Measurements from ENCODE around the gene XPO5.
A peak's percentile ranks its signal among the peaks of the same experiment; 100 is the strongest.
"Not testable (repeated sequence)": the region's sequence is repeated elsewhere in the genome, so short reads cannot be mapped to it uniquely, and the experiment has no call there.

Gene XPO5

GRCh38 chr6:43498291-43498690 is 77.5 kb downstream of the XPO5 start:
- DNase-seq (ENCODE audit: low read depth in 3 of 3), result not testable (repeated sequence)

DNA sequence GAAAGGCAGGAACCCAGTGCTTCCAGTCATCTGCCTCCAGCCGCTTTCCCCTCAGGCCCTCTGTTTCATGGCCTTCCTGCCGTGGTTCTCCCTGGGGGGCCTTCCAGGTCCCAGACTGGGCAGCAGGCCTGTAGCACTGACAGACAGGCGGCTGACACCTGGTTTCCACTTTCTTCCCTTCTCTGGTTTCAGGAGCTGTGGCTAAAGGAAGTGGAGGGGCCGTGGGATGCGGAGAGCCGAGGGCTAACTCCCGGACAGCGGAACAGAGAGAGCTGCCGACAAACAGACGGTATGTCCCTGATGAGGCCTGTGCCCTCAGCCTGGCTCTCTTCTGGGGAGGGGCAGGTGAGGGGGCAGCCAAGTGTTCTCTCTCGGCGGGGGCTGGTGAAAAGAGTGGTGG is 78.1 kb downstream of the XPO5 start:
- no peak for DNase-seq (ENCODE audit: low read depth in 3 of 3)

GRCh38 chr6:43497129-43497396 is 78.8 kb downstream of the XPO5 start:
- DNase-seq (ENCODE audit: low read depth in 3 of 3), result no peak

DNA sequence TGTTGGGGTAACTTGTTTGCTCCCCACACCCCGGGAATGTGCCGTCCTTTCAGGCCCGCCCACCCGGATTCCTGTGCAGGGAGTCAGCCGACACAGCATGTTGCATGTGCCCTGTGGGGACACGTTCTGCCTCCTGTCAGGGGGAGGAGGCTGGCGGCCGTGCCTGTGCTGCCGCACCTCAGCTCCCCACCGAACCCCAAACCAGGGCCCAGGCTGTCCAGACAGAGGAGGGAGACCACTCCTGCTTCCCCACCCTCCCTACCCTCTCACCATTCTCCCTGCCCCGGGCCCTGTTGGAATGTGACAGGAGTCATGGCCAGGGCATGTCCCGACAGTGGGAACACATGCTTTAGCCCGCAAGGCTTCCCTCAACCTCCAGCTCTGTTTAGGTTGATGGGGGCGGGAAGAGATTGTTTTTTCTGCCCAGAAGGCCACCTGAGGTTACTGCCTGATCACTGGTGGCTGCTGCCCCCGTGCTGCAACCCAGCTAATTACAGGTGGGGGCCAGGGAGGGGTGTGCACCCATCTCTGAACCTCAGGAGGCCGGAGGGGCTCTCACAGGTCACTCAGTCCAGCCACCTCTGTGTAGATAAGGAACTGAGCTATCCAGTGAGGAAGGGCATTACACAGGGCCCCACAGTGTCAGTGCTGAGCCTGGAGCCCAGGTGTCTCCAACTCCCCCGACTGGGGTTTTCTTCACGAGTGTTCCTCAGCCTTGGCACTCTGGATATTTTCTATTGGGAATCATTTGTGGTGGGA is 79.3 kb downstream of the XPO5 start:
- no peak for DNase-seq (ENCODE audit: low read depth in 3 of 3)

- no peak for DNase-seq (ENCODE audit: low read depth in 3 of 3)
These were observed 80.4 kb downstream of the XPO5 start for GRCh38 chr6:43495409-43495941.

- DNase-seq (ENCODE audit: low read depth in 3 of 3), result no peak
These were observed 81.1 kb downstream of the XPO5 start for GRCh38 chr6:43494766-43495165.

DNA sequence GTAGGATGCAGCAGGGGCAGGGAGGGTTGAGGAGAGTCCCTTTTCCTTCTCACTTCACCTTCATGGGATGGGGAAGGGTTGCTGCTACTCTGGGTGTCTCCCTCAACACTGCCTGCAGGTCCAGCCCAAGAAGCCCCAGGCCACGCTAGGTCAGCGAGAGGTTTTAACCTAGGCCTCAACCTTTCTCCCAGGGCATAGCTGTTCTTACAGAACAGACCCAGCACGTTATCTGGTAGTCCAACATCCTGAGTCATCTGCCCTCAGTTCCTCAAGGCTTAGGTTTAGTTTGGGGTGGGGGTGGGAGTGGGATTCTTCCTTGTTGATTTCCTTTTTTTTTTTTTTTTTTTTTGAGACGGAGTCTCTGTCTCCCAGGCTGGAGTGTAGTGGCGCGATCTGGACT is 81.5 kb downstream of the XPO5 start:
- DNase-seq (ENCODE audit: low read depth in 3 of 3), result no peak

DNA sequence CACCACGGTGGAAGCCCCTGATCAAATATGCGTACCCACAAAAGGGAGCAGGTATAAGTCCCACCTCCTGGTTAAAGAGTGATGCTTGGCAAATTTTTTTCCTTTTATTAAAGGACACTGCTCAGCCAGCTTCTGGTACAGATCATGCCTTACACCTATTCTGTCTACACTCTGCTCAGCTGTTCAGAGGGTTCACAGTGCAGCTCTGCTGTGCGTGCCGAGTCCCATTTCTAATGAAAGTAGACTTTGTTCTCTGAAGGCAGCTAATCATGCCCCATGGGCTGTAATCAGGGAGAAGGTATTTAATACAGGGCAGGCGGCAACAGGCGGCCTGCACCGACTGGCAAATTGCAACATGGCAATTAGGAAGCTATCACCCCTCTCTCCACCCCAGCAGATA is 82.0 kb downstream of the XPO5 start:
- no peak for DNase-seq (ENCODE audit: low read depth in 3 of 3)

GRCh38 chr6:43493230-43493629 is 82.6 kb downstream of the XPO5 start:
- no peak for DNase-seq (ENCODE audit: low read depth in 3 of 3)

DNA sequence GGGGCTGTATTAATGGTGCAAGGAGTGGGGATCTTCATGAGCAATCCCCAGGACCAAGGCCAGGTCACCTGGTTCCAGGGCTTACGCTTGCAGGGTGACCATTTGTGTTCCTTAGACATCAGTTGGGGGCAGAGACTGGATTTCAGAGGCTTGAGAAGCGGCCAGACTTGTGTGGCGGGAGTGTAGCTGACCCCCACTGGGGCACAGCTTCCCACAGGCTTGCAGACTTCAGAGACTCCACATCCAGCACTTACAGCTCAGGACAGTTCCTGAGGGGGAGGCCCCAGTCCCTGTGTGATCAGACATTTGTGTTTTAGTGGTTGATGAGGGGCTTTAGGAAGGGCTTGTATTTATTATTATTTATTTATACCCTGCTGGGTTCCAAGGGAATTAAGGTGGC is 83.2 kb downstream of the XPO5 start:
- no peak for DNase-seq (ENCODE audit: low read depth in 3 of 3)

- no peak for DNase-seq (ENCODE audit: low read depth in 3 of 3)
These were observed 83.8 kb downstream of the XPO5 start for GRCh38 chr6:43491750-43492661.

DNA sequence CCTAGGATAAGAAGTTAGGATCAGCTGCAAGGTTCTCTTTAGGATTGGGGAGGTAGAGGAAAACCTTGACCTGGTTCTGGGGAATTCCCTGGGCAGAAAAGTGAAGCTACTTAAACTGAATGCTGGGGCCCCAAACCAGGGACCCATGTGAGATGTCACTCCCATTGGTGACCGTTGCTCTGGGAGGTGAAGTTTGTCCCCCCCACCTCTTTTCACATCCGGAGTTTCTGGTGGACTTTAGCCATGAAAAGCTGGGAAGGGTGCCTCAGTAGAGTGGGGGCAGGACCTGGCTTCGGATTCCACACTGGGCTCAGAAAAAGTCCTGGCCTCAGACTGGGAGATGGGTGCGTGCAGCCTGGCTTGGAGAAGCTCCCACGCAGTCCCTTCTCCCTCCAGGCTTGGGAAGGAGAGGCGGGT is 85.3 kb downstream of the XPO5 start:
- DNase-seq (ENCODE audit: low read depth in 3 of 3), result no peak

GRCh38 chr6:43489277-43490072 is 86.4 kb downstream of the XPO5 start:
- DNase-seq (ENCODE audit: low read depth in 3 of 3), result no peak

DNA sequence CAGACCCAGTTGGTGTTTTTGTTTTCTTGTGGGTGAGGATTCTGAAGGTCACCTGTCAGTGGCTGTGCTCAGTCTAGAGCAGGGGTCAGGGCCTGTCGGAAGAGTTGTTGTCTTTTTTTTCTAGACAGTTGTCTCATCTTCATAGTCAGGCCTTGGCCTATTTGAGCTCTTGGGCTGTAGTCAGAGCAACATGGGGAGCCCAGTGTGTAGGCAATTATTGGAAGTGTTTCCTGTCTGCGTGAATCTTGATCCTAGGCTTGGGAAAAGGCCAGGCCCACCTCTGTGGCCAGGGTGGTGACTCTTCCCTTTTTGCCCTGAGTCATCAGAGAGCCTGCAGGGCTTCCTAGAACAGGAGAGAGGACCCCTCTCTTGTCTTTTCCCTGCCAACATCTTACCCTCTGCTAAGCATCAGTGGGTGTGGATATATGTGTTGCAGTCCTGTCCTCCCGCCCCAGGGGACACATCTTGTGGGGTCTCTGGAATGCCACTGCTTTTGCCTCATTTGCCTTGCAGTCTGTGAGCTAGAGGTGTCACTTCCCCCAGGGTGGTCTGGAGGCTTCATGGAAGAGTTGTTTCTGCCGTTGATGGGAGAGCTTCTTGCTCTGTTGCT is 87.1 kb downstream of the XPO5 start:
- no peak for DNase-seq (ENCODE audit: low read depth in 3 of 3)

DNA sequence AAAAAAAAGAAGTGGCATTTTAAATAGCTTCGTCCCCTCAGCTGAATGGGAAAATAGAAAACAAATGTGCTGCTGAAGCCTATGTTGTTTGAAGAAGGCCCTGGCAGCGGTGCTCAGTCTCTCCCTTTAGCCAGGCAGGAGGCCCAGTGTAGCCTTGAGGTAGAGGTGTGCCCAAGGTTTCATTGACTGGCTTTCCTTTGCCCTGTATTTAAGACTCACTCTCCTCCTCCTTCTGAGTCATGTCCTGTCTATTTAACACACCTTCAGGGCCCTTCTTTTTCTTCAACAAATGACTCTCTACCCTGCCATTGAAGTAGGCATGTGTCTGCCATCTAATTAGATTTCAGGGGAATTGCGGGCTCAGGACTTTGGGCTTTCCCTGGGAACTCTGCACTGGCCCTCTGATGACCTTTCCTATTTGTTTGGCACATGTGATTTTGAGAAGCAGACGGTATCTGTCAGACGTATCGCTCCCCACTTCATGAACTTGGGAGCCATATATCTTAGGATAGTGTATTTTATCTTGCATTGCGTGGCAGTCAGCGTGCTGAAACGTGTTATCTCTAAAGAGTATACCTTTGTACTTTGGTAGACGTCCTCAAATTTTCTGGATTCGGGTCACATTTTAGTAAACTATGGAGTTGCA is 94.1 kb downstream of the XPO5 start:
- no peak for DNase-seq (ENCODE audit: low read depth in 3 of 3)

DNA sequence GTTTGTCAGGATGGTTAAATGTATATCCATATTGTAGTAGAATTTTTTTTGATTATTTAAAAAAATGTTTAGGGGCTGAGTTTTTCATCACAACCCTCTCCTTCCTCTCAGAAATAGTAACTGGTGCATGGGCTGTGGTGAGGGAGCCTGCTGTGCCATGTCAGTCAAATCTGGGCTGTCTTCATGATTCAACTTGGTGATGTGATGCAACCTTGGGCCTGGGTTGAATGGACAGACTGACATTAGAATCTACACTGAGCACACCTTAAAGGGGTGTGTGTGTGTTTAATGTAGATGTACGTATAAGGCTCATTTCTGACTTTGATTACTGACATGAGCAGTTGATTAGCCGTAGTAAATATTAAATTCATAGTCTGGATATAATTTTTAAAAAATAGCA is 94.8 kb downstream of the XPO5 start:
- DNase-seq (ENCODE audit: low read depth in 3 of 3), result no peak

GRCh38 chr6:43478008-43478372 is 97.8 kb downstream of the XPO5 start:
- DNase-seq (ENCODE audit: low read depth in 3 of 3), result no peak

DNA sequence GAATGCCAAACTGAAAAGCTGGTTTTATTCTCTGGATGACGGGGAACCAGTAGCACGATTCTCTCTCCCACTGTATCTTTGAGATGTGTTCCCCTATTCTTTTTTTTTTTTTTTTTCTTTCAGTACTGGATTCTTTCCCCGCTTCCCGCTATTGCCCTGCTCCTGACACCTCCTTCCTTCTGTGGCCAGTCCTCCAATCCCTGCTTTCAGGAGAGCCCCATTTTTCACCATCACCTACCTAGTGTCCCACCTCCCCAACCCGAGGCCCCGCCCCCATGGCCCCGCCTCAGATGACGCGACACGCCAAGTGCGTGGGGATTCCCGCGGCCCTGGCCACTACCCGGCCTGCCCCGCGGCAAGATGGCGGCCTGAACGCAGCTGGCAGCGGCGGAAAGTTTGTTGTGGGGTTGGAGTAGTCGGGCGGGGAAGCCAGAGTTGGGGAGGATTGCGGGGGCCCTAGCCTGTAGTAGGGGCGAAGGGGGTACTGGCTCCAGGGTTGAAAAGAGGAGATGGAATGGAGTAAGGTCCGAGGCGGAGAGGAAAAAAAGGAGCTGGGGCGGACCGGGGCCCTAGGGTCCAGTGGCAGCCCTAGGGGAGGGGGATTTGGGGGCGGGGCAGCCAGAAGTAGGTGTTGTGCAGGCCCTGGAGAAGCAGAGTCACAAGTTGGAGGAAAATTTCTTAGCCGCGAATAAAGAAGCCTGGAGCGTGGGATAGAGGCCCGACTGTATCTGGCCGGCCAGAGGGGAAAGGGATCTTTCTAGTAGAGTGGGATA is 98.4 kb downstream of the XPO5 start, which contains the start of gene TJAP1:
TSS of gene TJAP1 (plus strand) at position 336 of the 773 bp plus-strand sequence. CDS start 21,432 bp downstream, outside the sequence.
- DNase-seq (ENCODE audit: low read depth in 3 of 3), result peak; percentile 96 to 98 (median 96)

- no peak for DNase-seq (ENCODE audit: low read depth in 3 of 3)
These were observed 99.1 kb downstream of the XPO5 start for GRCh38 chr6:43476746-43477145.

DNA sequence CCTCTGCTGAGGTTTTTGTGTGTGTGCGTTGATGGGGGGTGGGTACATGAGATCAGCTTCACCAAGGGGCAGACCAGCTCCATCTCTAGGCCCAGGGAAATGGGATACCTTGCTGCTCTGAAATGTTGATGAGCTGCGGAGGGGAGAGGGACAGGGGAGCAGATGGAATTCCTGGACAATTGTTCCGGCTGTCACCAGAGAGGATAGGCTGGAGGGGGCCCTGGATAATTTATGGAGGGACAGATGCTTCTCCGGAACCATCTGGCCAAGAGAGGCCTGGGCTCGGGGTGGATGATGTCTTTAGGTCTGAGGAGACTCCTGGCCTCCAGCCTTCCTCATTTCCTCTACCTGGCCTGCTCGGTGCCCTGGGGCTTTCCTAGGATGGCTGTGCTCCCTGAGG is 100.3 kb downstream of the XPO5 start:
- no peak for DNase-seq (ENCODE audit: low read depth in 3 of 3)

All from stimulated activated CD4-positive, alpha-beta T cell treated with anti-CD3 and anti-CD28 coated beads, TNF-alpha, amount 100 ng/mL, for 24 hours (primary cell).